HG02610 (cell line): ENCODE data around the gene TDG.
"Not testable (repeated sequence)": the region's sequence is repeated elsewhere in the genome, so short reads cannot be mapped to it uniquely, and the experiment has no call there.

Experiments used
- ATAC-seq: cut with Tn5 transposase; IDR thresholded peaks from one replicate; pipeline ENCODE4 v1.9.1; 2021; ENCODE audit warnings: mild to moderate bottlenecking, moderate library complexity; ENCODE audit not compliant: unreplicated experiment

Gene TDG

GRCh38 chr12:104012331-104012730 lies 46.7 kb downstream of the TDG start:
- ATAC-seq, result no peak

- ATAC-seq, result not testable (repeated sequence)
Measured at GRCh38 chr12:104021862-104022261, 56.2 kb downstream of the TDG start.

GRCh38 chr12:104022786-104023185 lies 57.1 kb downstream of the TDG start:
- no peak for ATAC-seq

GRCh38 chr12:104023710-104024109 lies 58.0 kb downstream of the TDG start:
- no peak for ATAC-seq

- no peak for ATAC-seq
Measured at GRCh38 chr12:104024348-104024747, 58.7 kb downstream of the TDG start.

GRCh38 chr12:104025771-104026170 lies 60.1 kb downstream of the TDG start:
- ATAC-seq, result no peak

GRCh38 chr12:104026841-104027599 lies 61.3 kb downstream of the TDG start:
- ATAC-seq, result no peak

- ATAC-seq, result not testable (repeated sequence)
Measured at GRCh38 chr12:104030596-104030995, 64.9 kb downstream of the TDG start.

GRCh38 chr12:104036143-104036542 lies 70.5 kb downstream of the TDG start:
- not testable (repeated sequence) for ATAC-seq
